OCI-LY3 (cell line): ENCODE results near the gene PMM2.

Source experiments
- EZH2phosphoT487 ChIP-seq: fragments of 200-600 bp; shearing (Covaris generic); IDR thresholded peaks from 2 replicates; pipeline ENCODE4 v1.6.1; 2018; ENCODE audit warnings: antibody characterized with exemption, mixed run types, low read depth
- TF ChIP-seq, protein P1 (sequence below): fragments of 200-600, 300-600 bp; sonication (generic); IDR thresholded peaks from 2 replicates; pipeline ENCODE4 v1.5.1; 2014; ENCODE audit warnings: antibody characterized with exemption, low read length, low read depth

DNA sequence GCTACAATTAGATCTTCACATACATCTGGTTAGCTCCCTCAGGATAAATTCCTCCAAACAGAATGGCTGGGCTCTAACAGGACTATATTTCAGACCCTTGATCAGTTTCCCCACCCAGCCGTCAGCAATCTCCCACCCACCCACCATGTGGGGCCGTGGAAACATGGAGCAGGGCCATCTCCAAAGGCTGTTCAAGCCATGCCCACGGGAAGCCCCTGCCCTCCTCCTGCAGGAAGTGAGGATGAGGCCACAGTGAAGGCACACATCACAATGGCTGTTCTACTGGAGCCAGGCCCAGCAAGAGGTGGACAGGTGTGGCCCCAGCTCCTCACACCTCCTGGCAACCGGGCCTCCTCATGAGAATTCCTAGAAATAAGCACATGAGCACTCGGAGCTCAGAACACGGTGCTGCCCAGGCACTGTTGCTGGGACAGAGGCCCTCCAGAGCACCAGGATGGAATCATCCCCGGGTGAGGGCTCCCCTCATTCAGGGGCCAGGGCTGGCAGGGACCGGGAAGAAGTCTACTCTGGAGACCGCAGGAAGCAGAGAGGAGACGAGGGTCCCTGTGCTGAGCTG is 84.5 kb downstream of the PMM2 start, which contains the start of gene LITAFD:
- TF ChIP-seq, protein P1, sequence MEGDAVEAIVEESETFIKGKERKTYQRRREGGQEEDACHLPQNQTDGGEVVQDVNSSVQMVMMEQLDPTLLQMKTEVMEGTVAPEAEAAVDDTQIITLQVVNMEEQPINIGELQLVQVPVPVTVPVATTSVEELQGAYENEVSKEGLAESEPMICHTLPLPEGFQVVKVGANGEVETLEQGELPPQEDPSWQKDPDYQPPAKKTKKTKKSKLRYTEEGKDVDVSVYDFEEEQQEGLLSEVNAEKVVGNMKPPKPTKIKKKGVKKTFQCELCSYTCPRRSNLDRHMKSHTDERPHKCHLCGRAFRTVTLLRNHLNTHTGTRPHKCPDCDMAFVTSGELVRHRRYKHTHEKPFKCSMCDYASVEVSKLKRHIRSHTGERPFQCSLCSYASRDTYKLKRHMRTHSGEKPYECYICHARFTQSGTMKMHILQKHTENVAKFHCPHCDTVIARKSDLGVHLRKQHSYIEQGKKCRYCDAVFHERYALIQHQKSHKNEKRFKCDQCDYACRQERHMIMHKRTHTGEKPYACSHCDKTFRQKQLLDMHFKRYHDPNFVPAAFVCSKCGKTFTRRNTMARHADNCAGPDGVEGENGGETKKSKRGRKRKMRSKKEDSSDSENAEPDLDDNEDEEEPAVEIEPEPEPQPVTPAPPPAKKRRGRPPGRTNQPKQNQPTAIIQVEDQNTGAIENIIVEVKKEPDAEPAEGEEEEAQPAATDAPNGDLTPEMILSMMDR, result no peak
- no peak for TF ChIP-seq EZH2phosphoT487
